NK-92 treated with Interleukin-12 subunit alpha and Interleukin-12 subunit beta, amount 100 ng/mL, for 24 hours (cell line): ENCODE data around the gene KRTAP10-6.
A peak's percentile ranks its signal among the peaks of the same experiment; 100 is the strongest.
"Not testable (repeated sequence)": the region's sequence is repeated elsewhere in the genome, so short reads cannot be mapped to it uniquely, and the experiment has no call there.

ENCODE experiments used
- DNase-seq: peaks from one replicate; lab custom pipeline; 2025; lab: John Stamatoyannopoulos, UW

Gene KRTAP10-6

DNA sequence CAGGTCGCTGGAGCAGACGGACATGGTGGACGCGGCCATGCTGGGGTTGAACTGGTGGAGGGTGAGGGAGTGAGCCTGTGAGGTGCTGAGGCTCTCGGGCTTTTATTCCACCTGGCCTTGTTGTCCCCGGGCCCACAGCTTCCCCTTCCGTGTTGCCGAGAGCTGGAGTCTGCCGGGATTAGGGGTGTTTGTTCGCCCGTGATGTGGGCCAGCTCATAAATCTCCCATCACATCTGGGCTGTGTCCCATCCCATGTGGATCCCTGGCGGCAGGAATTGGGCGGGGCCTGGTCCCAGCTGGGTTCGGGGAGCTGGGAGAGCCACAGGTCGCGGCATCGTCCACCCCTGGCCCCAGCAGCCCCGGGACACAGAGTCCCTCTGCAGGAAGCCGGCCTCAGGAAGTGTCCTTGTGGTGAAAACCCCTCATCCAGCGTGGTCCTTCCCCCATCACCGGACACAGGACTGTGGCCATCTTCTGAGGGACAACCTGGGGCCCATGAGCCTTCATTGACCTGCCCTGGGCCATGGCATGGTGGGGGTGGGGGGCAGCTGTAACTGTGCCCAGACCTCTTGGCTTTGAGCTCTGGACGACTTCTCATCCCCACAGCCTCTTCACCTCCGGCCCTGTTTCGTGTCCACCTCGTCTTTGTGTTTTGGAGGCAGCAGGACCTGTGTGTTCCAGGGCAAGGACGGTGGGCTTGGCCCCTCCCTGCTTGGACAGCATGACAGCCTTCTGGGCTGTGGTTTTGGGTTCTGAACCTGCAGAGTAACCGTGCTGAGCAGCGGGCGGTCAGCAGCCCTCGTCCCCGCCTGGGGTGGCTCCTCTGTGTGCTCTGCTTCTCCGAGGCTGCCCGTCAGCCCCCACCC, at the start of gene KRTAP10-6:
Gene KRTAP10-6, minus strand, starts transcription at position 60 of the 866 bp plus-strand sequence. Its CDS starts 21 bp downstream, at position 39.
- DNase-seq: no peak

- no peak for DNase-seq
Observed at GRCh38 chr21:44640761-44641160, 48.5 kb upstream of the KRTAP10-6 start.

DNA sequence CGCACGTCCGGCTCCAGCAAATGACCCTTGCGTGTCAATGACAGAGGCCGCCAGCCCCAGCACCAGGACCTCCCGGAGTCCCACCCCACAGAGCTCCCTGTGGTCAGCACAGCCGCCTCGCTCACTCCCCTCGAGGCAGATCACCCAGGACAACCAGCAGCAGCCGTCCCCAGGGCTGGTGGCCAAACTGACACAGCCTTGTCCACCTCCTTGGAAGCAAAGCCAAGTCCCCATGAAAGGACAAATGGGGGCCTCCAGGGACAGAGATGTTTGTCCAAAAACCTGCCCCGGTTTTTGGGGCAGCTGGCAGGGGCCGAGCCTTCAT, 47.0 kb upstream of the KRTAP10-6 start:
- no peak for DNase-seq

GRCh38 chr21:44638506-44639330, 46.4 kb upstream of the KRTAP10-6 start:
- DNase-seq: not testable (repeated sequence)

GRCh38 chr21:44637851-44638348, 45.6 kb upstream of the KRTAP10-6 start:
- not testable (repeated sequence) for DNase-seq

DNA sequence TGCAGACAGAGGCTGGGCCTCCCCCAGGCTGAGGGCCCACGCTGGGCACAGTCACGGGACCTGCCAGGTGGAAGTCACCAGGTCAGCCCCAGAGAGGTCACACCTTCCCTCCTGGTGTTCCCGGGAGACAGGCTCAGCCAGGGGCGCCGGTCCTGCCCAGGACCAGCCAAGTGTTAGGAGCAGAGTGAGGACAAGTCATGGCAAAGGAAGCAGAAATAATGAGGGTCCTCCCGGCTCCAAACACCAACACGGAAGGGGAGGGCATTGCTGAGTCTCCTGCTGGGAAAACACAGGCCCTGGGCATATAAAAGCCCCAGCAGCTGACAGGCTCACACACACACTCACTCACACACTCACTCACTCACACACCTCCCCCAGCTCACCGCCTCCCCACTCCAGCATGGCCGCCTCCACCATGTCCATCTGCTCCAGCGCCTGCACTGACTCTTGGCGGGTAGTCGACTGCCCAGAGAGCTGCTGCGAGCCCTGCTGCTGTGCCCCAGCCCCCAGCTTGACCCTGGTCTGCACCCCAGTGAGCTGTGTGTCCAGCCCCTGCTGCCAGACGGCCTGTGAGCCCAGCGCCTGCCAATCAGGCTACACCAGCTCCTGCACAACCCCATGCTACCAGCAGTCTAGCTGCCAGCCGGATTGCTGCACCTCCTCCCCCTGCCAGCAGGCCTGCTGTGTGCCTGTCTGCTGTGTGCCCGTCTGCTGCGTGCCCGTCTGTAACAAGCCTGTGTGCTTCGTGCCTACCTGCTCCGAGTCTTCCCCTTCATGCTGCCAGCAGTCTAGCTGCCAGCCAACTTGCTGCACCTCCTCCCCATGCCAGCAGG, 44.9 kb upstream of the KRTAP10-6 start, which contains the start of gene KRTAP10-10:
Gene KRTAP10-10, plus strand, starts transcription at position 339 of the 833 bp plus-strand sequence. Its CDS starts 62 bp downstream, at position 401.
- no peak for DNase-seq

DNA sequence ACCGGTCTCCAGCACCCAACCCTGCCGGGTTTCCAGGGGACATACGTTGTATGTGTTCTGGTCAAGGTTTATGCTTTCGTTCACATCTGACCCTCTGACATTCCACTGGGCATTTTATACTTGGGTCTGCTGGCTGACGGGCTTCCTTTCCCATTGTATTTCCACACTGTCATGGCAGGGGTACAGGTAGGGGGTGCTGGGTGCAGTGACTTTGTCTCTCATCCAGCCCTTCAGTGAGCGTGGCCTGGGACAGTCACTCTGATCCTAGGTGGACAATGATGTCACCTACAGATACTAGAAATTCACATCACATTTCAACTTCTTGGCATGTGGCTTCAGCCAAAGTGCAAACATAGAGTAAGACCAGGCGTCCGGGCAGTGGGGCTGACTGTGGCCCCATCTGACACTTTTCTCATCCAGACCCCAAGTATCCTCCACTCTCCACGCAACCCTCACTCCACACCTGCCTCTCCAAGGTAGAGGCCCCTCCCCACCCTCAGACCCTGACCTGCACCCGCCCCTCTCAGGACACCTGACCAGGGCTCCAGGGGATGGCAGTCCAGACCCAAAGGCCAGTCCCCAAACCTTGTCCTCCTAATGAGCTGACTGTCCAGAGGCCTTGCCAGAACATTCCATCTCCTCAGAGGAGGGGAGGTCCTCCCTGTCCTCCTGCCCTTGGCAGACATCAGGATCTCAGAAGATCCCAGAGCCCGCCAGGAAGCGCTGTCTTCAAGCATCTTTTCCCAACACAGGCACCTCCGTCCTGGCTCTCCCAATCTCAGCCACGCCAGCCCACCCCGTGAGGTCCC, 44.1 kb upstream of the KRTAP10-6 start:
- no peak for DNase-seq

- no peak for DNase-seq
Observed at GRCh38 chr21:44632067-44632466, 39.8 kb upstream of the KRTAP10-6 start.

GRCh38 chr21:44630440-44630839, 38.1 kb upstream of the KRTAP10-6 start:
- DNase-seq: no peak

DNA sequence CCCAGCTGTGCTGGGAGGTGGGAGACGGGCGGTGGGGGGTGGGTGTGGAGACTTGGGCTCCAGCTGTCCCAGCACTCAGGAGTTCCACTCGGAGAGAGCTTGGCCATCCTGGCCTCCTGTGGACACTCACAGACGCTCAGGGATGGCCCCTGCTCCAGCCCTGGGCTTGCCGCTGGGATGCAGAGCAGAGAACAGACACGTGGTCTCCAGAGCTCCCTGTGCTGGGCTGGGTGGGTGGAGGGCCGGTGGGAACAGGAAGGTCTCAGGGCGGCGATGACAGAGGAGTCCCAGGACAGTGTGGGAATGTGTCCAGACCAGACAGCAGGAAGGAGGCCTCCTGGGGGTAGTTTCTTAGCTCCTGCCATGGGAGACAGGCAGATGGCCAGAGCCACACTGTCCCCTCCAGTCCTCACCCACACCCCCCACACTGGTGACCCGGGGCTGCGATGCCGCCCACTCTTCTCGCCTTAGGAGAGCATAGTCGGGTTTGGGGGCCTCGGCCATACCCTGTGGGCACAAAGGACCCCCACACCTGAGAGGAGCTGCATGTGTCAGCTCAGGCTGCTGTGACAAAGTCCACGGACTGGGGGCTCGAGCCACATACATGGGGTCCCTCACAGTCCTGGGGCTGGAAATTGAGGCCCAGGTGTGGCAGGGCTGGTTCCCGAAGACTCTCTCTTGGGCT, 36.5 kb upstream of the KRTAP10-6 start:
- DNase-seq: no peak

DNA sequence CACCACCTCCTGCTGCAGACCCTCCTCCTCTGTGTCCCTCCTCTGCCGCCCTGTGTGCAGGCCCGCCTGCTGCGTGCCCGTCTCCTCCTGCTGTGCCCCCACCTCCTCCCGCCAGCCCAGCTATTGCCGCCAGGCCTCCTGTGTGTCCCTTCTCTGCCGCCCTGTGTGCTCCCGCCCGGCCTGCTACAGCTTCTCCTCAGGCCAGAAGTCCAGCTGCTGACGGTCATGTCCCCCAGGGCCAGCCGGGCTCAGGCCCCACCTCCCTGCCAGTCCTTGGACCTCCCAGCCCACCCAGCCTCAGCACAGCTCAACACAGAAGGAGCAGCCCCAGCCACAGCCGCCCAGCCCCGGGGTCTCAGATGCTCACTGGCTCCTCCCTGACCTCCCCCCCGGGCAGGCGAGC, 35.5 kb upstream of the KRTAP10-6 start:
- DNase-seq: not testable (repeated sequence)

GRCh38 chr21:44627181-44627822, 35.0 kb upstream of the KRTAP10-6 start:
- DNase-seq: not testable (repeated sequence)

DNA sequence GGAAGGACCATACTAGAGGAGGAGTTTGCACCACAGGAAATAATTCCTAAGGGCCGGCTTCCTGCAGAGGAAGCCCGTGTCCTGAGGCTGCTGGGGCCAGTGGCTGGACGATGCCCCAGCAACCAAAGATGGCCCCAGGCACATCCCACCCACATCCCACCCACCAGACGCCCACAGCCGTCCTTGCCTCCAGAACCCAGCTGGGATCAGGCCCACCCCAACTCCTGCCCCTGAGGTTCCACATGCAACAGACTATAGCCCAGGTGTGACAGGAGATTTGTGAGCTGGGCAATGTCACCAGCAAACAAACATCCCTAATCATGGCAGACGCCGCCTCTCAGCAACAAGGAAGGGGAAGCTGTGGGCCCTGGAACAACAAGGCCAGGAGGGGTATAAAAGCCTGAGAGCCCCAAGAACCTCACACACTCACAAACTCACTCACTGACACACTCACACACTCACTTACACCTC, 34.4 kb upstream of the KRTAP10-6 start, which contains the start of gene KRTAP10-9:
Gene KRTAP10-9, plus strand, starts transcription at position 421 of the 471 bp plus-strand sequence. CDS start 79 bp downstream, outside the sequence.
- DNase-seq: no peak

DNA sequence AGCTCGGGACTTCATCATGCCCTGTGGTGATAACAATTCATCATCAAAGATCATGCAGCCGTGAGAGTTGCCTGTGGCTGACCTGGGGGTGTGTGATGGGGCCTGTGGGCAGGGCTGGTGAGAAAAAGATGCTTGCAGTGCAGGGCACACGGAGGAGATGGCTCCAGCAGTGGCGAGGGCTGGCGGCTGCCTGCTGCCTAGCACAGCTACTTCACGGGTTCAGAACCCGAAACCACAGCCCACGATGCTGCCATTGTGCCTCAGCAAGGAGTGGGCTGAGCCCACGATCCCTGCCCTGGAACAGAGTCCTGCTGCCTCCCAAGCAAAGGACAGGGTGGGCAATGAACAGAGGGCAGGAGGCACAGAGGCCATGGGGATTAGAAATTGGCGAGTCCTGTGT, 34.0 kb upstream of the KRTAP10-6 start:
- DNase-seq: no peak

- no peak for DNase-seq
Observed at GRCh38 chr21:44625756-44626155, 33.5 kb upstream of the KRTAP10-6 start.

DNA sequence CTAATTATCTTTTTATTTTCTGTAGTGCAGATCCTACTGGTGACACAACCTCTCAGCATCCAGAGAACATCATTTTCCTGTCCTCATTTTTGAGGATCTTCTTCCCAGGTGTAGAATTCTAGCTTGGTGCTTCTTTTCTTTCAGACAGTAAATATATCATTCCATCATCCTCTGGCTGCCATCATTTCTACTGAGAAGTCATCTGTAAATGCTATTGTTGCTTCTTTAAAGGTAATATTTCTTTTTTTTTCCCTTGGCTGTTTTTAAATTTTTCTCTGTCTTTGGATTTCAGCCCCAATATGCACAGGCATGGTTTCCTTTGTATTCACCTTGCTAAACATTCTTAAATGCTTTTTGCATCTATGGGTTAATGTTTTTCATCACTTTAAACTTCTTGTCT, 31.3 kb upstream of the KRTAP10-6 start:
- no peak for DNase-seq

DNA sequence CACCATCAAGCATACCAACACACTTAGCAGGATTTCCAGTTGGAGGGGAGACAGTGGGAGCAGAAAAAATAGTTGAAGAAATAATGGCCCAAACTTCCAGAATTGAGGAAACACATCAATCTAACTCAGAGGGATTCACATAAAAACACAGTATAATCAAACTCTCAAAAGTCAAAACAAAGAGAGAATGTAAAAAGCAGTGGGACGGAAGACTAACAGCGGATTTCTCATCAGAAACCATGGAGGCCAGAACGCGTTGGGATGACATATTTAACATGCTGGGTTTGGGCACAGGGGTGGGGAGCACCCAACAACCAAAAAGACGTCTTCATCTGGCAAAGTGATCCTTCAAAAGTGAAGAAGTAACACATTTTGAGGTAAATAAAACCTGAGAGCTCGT, 27.6 kb upstream of the KRTAP10-6 start:
- DNase-seq: no peak

DNA sequence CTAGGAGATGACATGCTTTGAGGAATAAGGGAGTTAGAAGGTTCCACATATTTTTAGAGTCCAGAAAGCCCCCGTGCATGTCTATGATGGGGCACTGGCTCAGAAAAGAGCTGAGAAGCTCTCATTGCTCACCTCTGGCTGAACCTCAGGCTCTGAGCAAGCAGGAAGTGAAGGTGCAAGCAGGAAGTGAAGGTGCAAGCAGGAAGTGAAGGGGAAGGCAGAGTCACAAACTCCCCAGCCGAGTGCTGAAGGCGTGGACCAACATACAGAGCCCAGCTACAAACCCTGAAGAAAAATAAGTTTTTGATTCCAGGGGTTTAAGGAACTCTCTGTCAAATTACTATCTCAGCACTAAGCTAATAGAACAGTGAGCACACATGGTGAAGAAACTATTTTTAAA, 26.6 kb upstream of the KRTAP10-6 start:
- peak; percentile 50 for DNase-seq

DNA sequence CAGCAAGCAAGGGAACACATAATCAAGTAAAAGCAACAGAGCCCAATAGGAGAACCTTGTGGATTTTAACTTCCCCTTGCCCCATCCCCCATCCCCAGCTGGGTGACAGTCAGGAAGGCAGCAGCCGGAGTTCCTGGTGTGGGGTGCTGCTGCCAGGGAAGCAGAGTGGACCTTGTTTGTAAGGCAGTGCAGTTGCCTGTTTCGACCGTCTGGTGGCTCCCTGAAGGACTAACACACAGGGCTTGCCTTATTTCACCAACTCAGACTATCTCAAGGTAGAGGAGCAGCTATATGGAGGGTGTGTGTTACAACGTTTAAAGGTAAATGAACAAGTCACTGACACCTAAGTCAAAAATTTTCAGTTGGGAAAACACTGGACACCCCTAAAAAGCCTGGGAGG, 26.2 kb upstream of the KRTAP10-6 start:
- DNase-seq: no peak
